ENCODE results near the gene FAM110D.

- TF ChIP-seq L3MBTL2 (conservative IDR thresholded peaks at IDR 0.05) (no peak), FOXM1 (IDR thresholded peaks at IDR 0.05; ENCODE audit: borderline replicate concordance) (no peak), SUZ12 (IDR thresholded peaks at IDR 0.05) (no peak), ELF4 (IDR thresholded peaks at IDR 0.05) (no peak), SP1 (IDR thresholded peaks at IDR 0.05) (no peak), BHLHE40 (IDR thresholded peaks at IDR 0.05; ENCODE audit: borderline replicate concordance) (no peak), ZNF384 (IDR thresholded peaks at IDR 0.05) (no peak), TARDBP (IDR thresholded peaks at IDR 0.05) (no peak), NFRKB (IDR thresholded peaks at IDR 0.05) (no peak), ARNT (IDR thresholded peaks at IDR 0.05) (no peak), FOXA1 (IDR thresholded peaks at IDR 0.05) (no peak), CTBP1 (IDR thresholded peaks at IDR 0.05; ENCODE audit: borderline replicate concordance) (no peak)
Measured at GRCh38 chr1:26200413-26200812, 41.5 kb downstream of the FAM110D start.
